Measurements from ENCODE around the gene LONP1.

- TF ChIP-seq REST (IDR thresholded peaks at IDR 0.05; ENCODE audit: low read depth) (no peak), EZH2phosphoT487 (IDR thresholded peaks at IDR 0.05; ENCODE audit: borderline replicate concordance) (no peak), MAX (IDR thresholded peaks at IDR 0.05) (no peak), CTCF (IDR thresholded peaks at IDR 0.05 in 2 of 3, conservative IDR thresholded peaks at IDR 0.05 in 1 of 3; ENCODE audit: borderline replicate concordance in 1 of 3, insufficient read depth in 1 of 3, low read depth in 2 of 3, low read length in 2 of 3) (no peak), POLR2A (IDR thresholded peaks at IDR 0.05; ENCODE audit: borderline replicate concordance, extremely low read depth, insufficient read depth, insufficient read length) (no peak), POLR2AphosphoS5 (IDR thresholded peaks at IDR 0.05; ENCODE audit: low read depth, low read length) (no peak), YY1 (IDR thresholded peaks at IDR 0.05; ENCODE audit: extremely low read depth, insufficient replicate concordance, low read depth, low read length) (no peak), SRF (IDR thresholded peaks at IDR 0.05; ENCODE audit: low read depth) (no peak), EGR1 (IDR thresholded peaks at IDR 0.05; ENCODE audit: low read depth) (no peak)
Observed at GRCh38 chr19:5654931-5655330, 65.0 kb downstream of the LONP1 start.
